NCI-H510A (cell line): ENCODE results near the gene C8B.

Source experiments
- DNase-seq: peaks from one replicate; lab custom pipeline; 2025; lab: John Stamatoyannopoulos, UW

Gene C8B

DNA sequence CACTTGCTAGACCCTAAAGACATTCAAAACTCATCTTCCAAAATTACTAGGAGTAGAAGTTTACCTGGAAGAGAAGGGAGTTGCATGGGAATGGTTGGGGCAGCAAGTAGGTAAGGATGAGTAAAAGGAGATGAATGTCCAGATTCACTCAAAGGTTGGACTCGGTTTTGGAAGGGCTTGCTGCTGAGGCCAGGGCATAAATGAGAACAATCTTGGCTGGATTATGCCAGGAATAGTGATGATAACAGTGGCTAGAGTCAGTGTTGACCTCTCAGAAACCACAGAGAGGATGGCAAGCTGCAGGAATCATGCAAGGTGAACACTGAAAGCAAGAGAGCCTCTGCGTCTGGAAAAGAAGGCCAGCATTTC is 67.8 kb downstream of the C8B start:
- no peak for DNase-seq

DNA sequence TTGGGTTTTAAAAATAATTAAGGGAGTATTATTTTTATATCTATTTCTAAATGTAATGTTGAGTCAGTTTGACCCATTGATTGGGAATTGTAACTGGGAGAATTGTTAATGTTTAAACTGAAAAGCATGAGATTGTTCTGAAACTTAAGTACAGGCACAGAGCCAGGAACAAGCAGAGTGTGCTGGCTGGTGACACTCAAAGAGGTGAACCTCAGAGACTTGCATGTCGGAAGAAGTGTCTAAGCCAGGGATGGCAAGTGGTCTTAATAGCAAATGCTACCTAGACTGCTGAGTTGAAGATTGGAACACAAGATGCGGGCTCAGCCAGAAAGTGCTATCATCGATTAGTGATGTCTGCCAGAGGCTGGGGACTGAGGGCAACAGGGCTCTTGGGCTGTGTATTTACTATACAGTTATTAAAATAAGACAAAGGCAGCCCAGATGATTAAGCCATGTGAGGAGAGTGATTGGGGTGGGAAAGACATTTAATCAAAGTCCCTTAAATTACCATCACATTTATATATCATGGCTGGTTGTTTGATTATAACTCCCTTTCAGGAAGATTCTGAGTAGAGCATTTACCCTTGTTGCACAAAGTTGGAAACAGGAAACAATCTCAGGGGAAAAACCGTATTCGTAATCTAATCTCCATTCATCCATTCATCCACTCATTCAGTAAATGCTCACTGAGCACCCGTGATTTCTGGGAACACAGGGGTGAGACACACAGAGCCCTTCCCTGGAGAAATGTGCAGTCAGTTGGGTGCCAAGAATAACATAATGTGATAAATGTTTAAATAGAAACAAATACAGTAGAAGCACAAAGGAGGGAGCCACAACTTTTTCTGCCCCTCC is 68.4 kb downstream of the C8B start:
- no peak for DNase-seq

DNA sequence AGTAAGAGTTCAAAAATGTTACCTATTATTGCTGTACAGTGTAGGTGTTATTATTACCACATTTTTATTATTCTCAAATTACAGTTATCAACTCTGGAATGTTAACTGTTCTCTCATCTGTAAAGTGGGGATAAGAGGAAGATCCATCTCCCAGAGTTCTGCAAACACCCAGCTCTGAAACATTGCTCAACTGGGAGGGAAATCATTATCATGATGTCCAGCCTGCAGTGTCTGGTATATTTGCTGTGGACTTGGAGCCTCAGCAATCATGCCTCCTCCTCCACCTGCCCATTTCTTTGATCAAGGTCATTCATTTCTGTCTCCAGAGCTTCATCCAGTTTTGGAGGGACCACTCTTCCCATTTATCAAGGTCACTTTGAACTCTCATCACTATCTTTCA is 71.8 kb downstream of the C8B start:
- no peak for DNase-seq

DNA sequence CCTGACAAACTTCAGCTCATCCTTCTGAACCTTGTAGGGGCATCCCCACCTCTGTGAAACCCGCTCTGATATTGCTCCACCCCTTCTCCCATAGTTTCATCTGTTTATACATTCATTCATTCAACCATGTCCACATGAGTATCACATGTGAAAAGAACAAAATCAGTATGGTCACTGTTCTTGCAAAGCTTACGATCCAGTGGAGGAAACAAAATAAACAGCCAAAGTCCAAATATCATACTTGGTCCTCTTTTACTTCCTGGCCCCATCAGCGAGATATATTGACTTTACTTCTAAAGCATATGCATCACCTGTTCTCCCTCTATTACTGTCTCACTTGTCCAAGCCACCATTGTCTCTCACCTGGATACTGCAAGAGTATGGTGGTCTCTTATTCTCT is 75.6 kb downstream of the C8B start:
- no peak for DNase-seq

DNA sequence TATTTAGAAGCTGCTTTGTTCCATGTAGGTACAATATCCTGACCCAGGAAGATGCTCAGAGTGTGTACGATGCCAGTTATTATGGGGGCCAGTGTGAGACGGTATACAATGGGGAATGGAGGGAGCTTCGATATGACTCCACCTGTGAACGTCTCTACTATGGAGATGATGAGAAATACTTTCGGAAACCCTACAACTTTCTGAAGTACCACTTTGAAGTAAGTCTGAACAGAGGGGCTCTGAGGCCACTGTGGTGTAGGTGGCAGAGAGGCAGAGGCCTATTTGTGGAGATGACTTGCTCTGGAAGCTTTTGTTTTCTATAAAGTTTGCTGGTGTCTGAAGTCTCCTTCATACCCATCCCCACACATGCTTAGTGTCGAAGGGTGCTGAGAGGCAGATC is 84.4 kb downstream of the C8B start:
- DNase-seq = no peak

DNA sequence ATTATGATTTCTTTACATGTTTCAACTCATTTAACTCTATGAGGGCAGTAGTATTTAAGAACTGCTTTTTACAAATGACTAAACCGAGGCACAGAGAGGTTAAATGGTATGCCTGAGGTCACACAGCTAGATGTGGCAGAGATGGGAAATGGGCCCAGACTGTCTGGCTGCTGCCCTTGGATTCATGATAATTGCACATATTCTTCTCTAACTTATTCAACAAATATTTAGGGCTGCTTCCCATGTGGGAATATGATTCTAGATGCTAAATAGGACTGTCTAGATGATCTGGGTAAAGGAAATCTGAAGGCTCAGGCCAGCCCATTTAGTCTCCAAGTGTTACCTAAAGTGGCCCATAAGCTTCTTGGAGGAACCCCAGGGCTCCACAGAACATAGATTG is 85.0 kb downstream of the C8B start:
- no peak for DNase-seq
